Omental fat pad (tissue), 4 donors: ENCODE data around the gene SERTAD1. TPM values are rescaled to one million over a fixed set of nuclear protein-coding genes. Genes with fewer than 3 reads are reported as not detected.
"Not testable (repeated sequence)": the region's sequence is repeated elsewhere in the genome, so short reads cannot be mapped to it uniquely, and the experiment has no call there.

ENCODE experiments used
- ATAC-seq: fragments of 150-250 bp; one replicate; pipeline ENCODE4 v1.9.1; 2016; ENCODE audit warnings: mild to moderate bottlenecking, moderate library complexity; ENCODE audit not compliant: low FRiP score
- DNase-seq: peaks from one replicate; pipeline ENCODE4 v3.0.0-alpha.2; 2019; ENCODE audit warnings: low spot score
- CTCF ChIP-seq, 3 donors: fragments of 450-650 bp; IDR thresholded peaks; one replicate each; pipeline ENCODE4 v1.5.1; 2016 to 2017; ENCODE audit warnings: antibody characterized with exemption in 3 of 3, mild to moderate bottlenecking in 3 of 3, moderate library complexity in 2 of 3
- total RNA-seq, 4 donors: library from RNA; depleted of rRNA; stranded (reverse); fragments of >200 nt; gene quantifications; one replicate each; pipeline ENCODE4 v1.1.0, GENCODE V29; 2016

Gene SERTAD1
- total RNA-seq, 4 donors from 2014 or later: 18.9 to 80.9 (median 37.7) TPM

DNA sequence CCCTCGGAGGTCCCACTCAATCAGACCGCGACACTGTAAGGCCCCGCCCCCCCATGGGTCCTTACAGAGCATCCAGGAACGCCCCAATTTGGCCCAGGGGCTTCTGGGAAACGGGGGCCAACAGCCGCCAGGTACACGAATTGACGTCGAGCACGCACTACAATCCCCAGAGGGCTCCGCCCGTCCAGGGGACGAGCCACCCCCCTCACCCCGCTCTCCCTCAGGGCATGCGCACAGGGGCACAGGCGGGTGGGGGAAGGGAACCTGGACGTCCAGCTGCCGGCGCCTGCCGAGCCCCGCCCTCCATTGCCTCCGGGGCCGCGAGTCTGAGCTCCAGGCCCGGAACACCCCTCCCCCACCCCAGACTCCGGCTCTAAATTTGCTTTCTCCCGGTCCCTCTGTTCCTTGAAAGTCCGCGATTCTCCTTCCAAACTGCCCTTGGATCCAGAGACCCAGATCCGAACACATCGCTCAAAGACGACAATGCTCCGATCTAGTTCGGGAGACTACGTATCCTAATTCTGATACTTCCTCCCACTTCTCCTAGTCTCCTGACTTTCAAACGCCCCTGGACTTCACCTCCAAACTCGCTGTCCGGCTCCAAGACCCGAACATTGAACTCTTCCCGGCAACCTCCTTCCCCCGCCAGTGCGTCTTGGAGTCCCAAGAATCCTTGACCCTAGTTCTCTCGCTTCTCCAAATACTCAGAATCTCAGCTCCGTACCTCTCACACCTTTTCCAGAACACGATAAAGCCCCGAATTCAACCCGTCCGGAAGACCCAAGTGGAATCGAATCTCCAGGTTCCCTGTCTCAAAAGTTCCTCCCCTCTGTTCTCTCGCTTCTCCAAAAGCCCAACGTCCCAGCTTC, 17.6 kb upstream of the SERTAD1 start:
- peak; percentile 92 for ATAC-seq
- no peak for TF ChIP-seq CTCF (IDR thresholded peaks at IDR 0.05)
- peak; percentile 99 for DNase-seq

- no peak for TF ChIP-seq CTCF (IDR thresholded peaks at IDR 0.05)
- no peak for ATAC-seq
- DNase-seq: no peak
Observed at GRCh38 chr19:40442328-40443130, 16.7 kb upstream of the SERTAD1 start.

DNA sequence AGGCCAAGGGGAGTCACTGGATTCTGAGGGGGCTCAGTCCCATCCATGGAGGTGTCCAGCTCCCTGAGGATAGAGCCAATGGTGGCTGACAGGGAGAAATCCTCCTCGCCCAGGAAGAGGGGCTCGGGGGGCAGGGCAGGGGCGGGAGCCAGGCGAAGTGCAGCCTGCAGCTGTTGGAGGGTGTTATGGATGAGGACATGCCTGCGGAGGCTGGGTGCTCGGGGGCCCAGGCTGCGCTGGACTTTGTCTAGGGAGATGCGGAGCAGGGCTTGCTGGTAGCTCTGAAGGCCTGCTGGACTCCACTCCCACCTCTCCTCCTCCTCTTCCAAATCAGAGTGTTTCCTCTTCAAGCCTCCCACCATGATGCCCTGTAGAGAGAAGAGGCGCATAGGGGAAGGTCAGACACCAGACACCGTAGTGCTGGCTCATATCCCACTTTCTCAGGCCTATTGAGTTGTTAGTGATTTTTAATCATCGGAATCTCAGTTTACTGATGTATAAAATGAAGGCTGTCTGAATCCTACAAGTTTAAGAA, 16.0 kb upstream of the SERTAD1 start:
- ATAC-seq (no peak), DNase-seq (no peak)
- TF ChIP-seq CTCF (IDR thresholded peaks at IDR 0.05): no peak

- DNase-seq (no peak), ATAC-seq (no peak)
- no peak for TF ChIP-seq CTCF (IDR thresholded peaks at IDR 0.05)
Observed at GRCh38 chr19:40438284-40438683, 12.5 kb upstream of the SERTAD1 start.

- DNase-seq (no peak), ATAC-seq (peak; percentile 98)
- TF ChIP-seq CTCF (IDR thresholded peaks at IDR 0.05): no peak
Observed at GRCh38 chr19:40433391-40434216, 7.8 kb upstream of the SERTAD1 start.

GRCh38 chr19:40432760-40433159, 7.0 kb upstream of the SERTAD1 start:
- DNase-seq, ATAC-seq: not testable (repeated sequence)

- ATAC-seq (no peak), DNase-seq (no peak)
- no peak for TF ChIP-seq CTCF (IDR thresholded peaks at IDR 0.05)
Observed at GRCh38 chr19:40431698-40432097, 5.9 kb upstream of the SERTAD1 start.

DNA sequence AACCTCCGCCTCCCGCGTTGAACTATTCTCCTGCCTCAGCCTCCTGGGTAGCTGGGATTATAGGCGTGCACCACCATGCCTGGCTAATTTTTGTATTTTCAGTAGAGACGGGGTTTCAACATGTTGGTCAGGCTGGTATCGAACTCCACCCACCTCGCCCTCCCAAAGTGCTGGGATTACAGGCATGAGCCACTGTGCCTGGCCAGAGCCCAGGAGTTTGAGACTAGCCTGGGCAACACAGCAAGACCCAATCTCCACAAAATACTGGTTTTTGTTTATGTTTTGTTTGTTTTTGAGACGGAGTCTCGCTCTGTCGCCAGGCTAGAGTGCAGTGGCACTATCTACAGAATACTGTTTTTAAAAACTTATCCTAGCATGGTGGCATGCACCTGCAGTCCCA, 4.5 kb upstream of the SERTAD1 start:
- not testable (repeated sequence) for DNase-seq, ATAC-seq

GRCh38 chr19:40428197-40428596, 2.4 kb upstream of the SERTAD1 start:
- ATAC-seq, DNase-seq: not testable (repeated sequence)
